ENCODE measurements around the gene ATP5MC3.

ATP5MC3 gene

DNA sequence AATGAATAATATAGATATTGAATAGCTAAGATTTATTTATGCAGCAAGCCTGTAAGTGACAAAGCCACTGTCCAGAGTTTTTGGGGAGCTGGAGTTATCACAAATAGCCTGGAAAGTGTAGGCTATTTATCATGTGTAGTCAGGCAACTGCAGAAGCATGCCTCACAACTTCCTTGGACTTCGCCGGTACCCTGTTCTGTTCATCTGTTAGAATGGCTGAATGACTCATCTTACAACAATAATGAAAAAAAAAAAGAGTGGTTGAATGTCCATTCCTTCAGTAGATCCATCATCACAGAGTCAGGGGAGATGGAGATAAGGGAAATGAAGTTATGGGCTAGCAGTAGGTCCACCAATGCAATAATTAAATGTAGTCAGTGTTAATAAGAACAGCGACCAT lies 24.0 kb upstream of the ATP5MC3 start:
- no CpG with 5 or more reads among the region's 3 CpGs for WGBS, 2 donors (ENCODE audit: extremely low coverage in 2 of 2, insufficient read length in 2 of 2, insufficient replicate concordance in 1 of 2)
- no peak overlapping the region for H3K27ac ChIP-seq (replicated peaks; ENCODE audit: low read length)
- H3K18ac ChIP-seq (ENCODE audit: low read length) = no peak overlapping the region
- no peak overlapping the region for H3K4me3 ChIP-seq (ENCODE audit: low read length in 2 of 2)
- no peak overlapping the region for H4K91ac ChIP-seq (ENCODE audit: low read depth, low read length, poor library complexity)
- no peaks in the 10 kb centered on the region for H3K4me1 ChIP-seq (ENCODE audit: control insufficient read depth in 2 of 2, insufficient read depth in 1 of 2, low read depth in 1 of 2, low read length in 2 of 2)
- no peak overlapping the region for H2BK15ac ChIP-seq (ENCODE audit: low read length)
- H2AK5ac ChIP-seq (ENCODE audit: low read depth, low read length) = no peak overlapping the region
- no peak overlapping the region for H3K9ac ChIP-seq (ENCODE audit: low read depth, low read length, poor library complexity)
- DNase-seq (ENCODE audit: low spot score) = no peak
- H3K27me3 ChIP-seq (ENCODE audit: control insufficient read depth in 3 of 3, insufficient read depth in 3 of 3, low read depth in 1 of 3, low read length in 3 of 3) = peaks cover 0 to 20% (median 0%) of the 10 kb centered on the region in 3 experiments
- H4K8ac ChIP-seq (ENCODE audit: low read depth, low read length) = no peak overlapping the region
- H3K79me1 ChIP-seq (ENCODE audit: low read depth, low read length) = no peaks in the 10 kb centered on the region
- no peak overlapping the region for H2BK12ac ChIP-seq (ENCODE audit: low read length)
- no peak overlapping the region for H2BK5ac ChIP-seq (ENCODE audit: low read length)
- no peak overlapping the region for H2BK120ac ChIP-seq (ENCODE audit: low read depth, low read length)
- H2AFZ ChIP-seq (ENCODE audit: low read length) = no peak overlapping the region
- no peak overlapping the region for H3K4me2 ChIP-seq (ENCODE audit: insufficient read depth, low read length, poor library complexity, severe bottlenecking)
- no peak overlapping the region for H3K4ac ChIP-seq (ENCODE audit: low read length)
- no peaks in the 10 kb centered on the region for H3K9me3 ChIP-seq (replicated peaks in 1 of 2; ENCODE audit: control insufficient read depth in 2 of 2, insufficient read depth in 1 of 2, low read depth in 1 of 2, low read length in 2 of 2)
- H3K23ac ChIP-seq (ENCODE audit: low read depth, low read length, poor library complexity) = no peak overlapping the region
- H3K14ac ChIP-seq (ENCODE audit: low read length) = no peak overlapping the region
- H3K36me3 ChIP-seq (replicated peaks in 1 of 2; ENCODE audit: control insufficient read depth in 2 of 2, insufficient read depth in 2 of 2, low read length in 2 of 2) = no peaks in the 10 kb centered on the region

DNA sequence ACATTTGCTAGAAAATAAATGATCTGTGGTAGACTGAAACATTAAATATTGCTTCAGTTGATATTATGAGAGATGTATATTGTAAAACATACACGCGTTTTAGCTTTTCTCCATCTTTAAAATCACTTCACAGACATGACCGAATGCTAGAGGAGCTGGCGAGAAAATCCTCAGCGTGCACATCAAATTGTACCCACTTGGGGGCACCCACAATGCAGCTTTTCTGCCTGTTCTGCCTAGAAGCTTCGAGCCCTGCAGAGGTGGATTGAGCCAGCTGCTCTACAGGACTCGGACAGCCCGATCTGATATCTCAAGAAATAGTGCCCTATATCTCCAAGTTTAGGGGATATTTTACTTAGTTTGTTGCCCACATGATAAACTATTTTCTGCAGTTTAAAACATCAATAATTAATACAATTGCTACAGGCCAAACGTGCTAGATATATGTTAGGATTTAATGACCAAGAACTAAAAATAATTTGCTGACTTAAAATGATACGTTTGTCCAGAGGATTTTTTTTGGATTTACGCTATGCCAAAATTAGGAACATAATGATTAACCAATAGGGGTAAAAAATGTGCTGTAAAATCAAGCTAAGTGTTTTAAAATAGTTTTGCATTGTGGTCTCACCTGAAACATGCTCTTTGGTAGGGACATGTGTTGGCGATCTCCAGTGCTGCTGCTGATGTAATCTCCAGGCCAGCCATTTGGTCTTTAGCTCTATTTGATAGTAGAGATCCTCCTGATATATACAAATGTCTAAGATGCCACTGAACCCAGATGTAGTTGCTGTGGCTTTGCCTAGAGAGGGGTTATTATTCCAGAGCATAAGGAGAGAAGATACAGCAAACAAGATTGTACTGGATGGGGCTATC lies 22.3 kb upstream of the ATP5MC3 start:
- Histone ChIP-seq H3K18ac (ENCODE audit: low read length) (no peak overlapping the region), H3K4ac (ENCODE audit: low read length) (no peak overlapping the region), H2BK5ac (ENCODE audit: low read length) (no peak overlapping the region), H3K9ac (ENCODE audit: low read depth, low read length, poor library complexity) (no peak overlapping the region), H3K27me3 (ENCODE audit: control insufficient read depth in 3 of 3, insufficient read depth in 3 of 3, low read depth in 1 of 3, low read length in 3 of 3) (peaks cover 0 to 20% (median 0%) of the 10 kb centered on the region in 3 experiments), H3K9me3 (replicated peaks in 1 of 2; ENCODE audit: control insufficient read depth in 2 of 2, insufficient read depth in 1 of 2, low read depth in 1 of 2, low read length in 2 of 2) (no peaks in the 10 kb centered on the region), H2BK12ac (ENCODE audit: low read length) (no peak overlapping the region), H3K79me1 (ENCODE audit: low read depth, low read length) (no peaks in the 10 kb centered on the region), H3K27ac (replicated peaks; ENCODE audit: low read length) (no peak overlapping the region), H3K23ac (ENCODE audit: low read depth, low read length, poor library complexity) (no peak overlapping the region), H4K8ac (ENCODE audit: low read depth, low read length) (no peak overlapping the region), H3K14ac (ENCODE audit: low read length) (no peak overlapping the region), H3K4me2 (ENCODE audit: insufficient read depth, low read length, poor library complexity, severe bottlenecking) (no peak overlapping the region), H3K4me3 (ENCODE audit: low read length in 2 of 2) (no peak overlapping the region), H3K4me1 (ENCODE audit: control insufficient read depth in 2 of 2, insufficient read depth in 1 of 2, low read depth in 1 of 2, low read length in 2 of 2) (no peaks in the 10 kb centered on the region), H2BK120ac (ENCODE audit: low read depth, low read length) (no peak overlapping the region), H4K91ac (ENCODE audit: low read depth, low read length, poor library complexity) (no peak overlapping the region), H2AK5ac (ENCODE audit: low read depth, low read length) (no peak overlapping the region), H2AFZ (ENCODE audit: low read length) (peak overlapping the region; percentile 62), H2BK15ac (ENCODE audit: low read length) (no peak overlapping the region), H3K36me3 (replicated peaks in 1 of 2; ENCODE audit: control insufficient read depth in 2 of 2, insufficient read depth in 2 of 2, low read length in 2 of 2) (no peaks in the 10 kb centered on the region)
- no CpG with 5 or more reads among the region's 12 CpGs for WGBS, 2 donors (ENCODE audit: extremely low coverage in 2 of 2, insufficient read length in 2 of 2, insufficient replicate concordance in 1 of 2)
- DNase-seq (ENCODE audit: low spot score) = peak; percentile 15

DNA sequence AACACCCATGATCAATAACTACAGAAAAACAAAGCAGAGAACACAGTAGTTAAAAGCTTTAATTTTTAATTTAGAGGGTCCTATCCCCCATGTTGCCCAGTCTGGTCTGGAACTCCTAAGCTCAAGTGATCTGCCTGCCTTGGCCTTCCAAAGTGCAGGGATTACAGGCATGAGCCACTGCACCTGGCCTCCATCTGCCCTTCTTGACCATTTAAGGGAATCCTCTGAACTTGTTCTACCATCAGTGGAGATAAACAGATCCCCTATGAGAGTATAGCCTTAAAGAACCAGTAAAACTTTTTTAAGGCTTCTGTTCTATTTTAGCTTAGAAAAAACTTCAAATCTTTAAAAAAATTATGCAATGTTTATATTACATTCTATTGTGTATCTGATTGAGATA lies 13.5 kb upstream of the ATP5MC3 start:
- Histone ChIP-seq H2BK15ac (ENCODE audit: low read length) (no peak overlapping the region), H3K79me1 (ENCODE audit: low read depth, low read length) (no peaks in the 10 kb centered on the region), H3K14ac (ENCODE audit: low read length) (no peak overlapping the region), H3K4me1 (ENCODE audit: control insufficient read depth in 2 of 2, insufficient read depth in 1 of 2, low read depth in 1 of 2, low read length in 2 of 2) (no peaks in the 10 kb centered on the region), H2BK12ac (ENCODE audit: low read length) (no peak overlapping the region), H3K23ac (ENCODE audit: low read depth, low read length, poor library complexity) (no peak overlapping the region), H3K4ac (ENCODE audit: low read length) (no peak overlapping the region), H3K4me2 (ENCODE audit: insufficient read depth, low read length, poor library complexity, severe bottlenecking) (no peak overlapping the region), H3K9me3 (replicated peaks in 1 of 2; ENCODE audit: control insufficient read depth in 2 of 2, insufficient read depth in 1 of 2, low read depth in 1 of 2, low read length in 2 of 2) (no peaks in the 10 kb centered on the region), H3K4me3 (ENCODE audit: low read length in 2 of 2) (no peak overlapping the region), H3K27ac (replicated peaks; ENCODE audit: low read length) (no peak overlapping the region), H3K27me3 (ENCODE audit: control insufficient read depth in 3 of 3, insufficient read depth in 3 of 3, low read depth in 1 of 3, low read length in 3 of 3) (peaks cover 0 to 5% (median 0%) of the 10 kb centered on the region in 3 experiments), H4K91ac (ENCODE audit: low read depth, low read length, poor library complexity) (no peak overlapping the region), H4K8ac (ENCODE audit: low read depth, low read length) (no peak overlapping the region), H2AK5ac (ENCODE audit: low read depth, low read length) (no peak overlapping the region), H2BK120ac (ENCODE audit: low read depth, low read length) (no peak overlapping the region), H2BK5ac (ENCODE audit: low read length) (no peak overlapping the region), H2AFZ (ENCODE audit: low read length) (no peak overlapping the region), H3K36me3 (replicated peaks in 1 of 2; ENCODE audit: control insufficient read depth in 2 of 2, insufficient read depth in 2 of 2, low read length in 2 of 2) (no peaks in the 10 kb centered on the region), H3K18ac (ENCODE audit: low read length) (no peak overlapping the region), H3K9ac (ENCODE audit: low read depth, low read length, poor library complexity) (no peak overlapping the region)
- DNase-seq (ENCODE audit: low spot score) = no peak

DNA sequence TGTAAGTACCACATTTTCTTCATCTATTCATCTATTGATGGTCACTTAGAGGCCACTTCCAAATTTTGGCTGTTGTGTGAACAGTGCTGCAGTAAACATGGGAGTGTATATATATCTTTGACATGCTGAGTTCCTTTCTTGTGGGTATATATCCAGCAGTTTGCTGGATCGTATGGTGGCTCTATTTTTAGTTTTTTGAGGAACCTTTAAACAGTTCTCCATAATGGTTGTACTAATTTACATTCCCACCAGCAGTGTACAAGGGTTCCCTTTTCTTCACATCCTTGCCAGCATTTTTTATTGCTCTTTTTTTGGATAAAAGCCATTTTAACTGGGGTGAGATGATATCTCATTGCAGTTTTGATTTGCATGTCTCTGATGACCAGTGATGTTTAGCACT lies 7.3 kb upstream of the ATP5MC3 start:
- Histone ChIP-seq H3K27ac (replicated peaks; ENCODE audit: low read length) (no peak overlapping the region), H3K9ac (ENCODE audit: low read depth, low read length, poor library complexity) (no peak overlapping the region), H2BK12ac (ENCODE audit: low read length) (no peak overlapping the region), H2BK120ac (ENCODE audit: low read depth, low read length) (no peak overlapping the region), H3K27me3 (ENCODE audit: control insufficient read depth in 3 of 3, insufficient read depth in 3 of 3, low read depth in 1 of 3, low read length in 3 of 3) (peaks cover 0 to 3% (median 0%) of the 10 kb centered on the region in 3 experiments), H4K91ac (ENCODE audit: low read depth, low read length, poor library complexity) (no peak overlapping the region), H3K4ac (ENCODE audit: low read length) (no peak overlapping the region), H3K4me1 (ENCODE audit: control insufficient read depth in 2 of 2, insufficient read depth in 1 of 2, low read depth in 1 of 2, low read length in 2 of 2) (no peaks in the 10 kb centered on the region), H3K36me3 (replicated peaks in 1 of 2; ENCODE audit: control insufficient read depth in 2 of 2, insufficient read depth in 2 of 2, low read length in 2 of 2) (no peaks in the 10 kb centered on the region), H3K4me3 (ENCODE audit: low read length in 2 of 2) (no peak overlapping the region), H2BK5ac (ENCODE audit: low read length) (no peak overlapping the region), H4K8ac (ENCODE audit: low read depth, low read length) (no peak overlapping the region), H3K23ac (ENCODE audit: low read depth, low read length, poor library complexity) (no peak overlapping the region), H3K79me1 (ENCODE audit: low read depth, low read length) (no peaks in the 10 kb centered on the region), H2AFZ (ENCODE audit: low read length) (no peak overlapping the region), H3K9me3 (replicated peaks in 1 of 2; ENCODE audit: control insufficient read depth in 2 of 2, insufficient read depth in 1 of 2, low read depth in 1 of 2, low read length in 2 of 2) (no peaks in the 10 kb centered on the region), H2BK15ac (ENCODE audit: low read length) (no peak overlapping the region), H3K4me2 (ENCODE audit: insufficient read depth, low read length, poor library complexity, severe bottlenecking) (no peak overlapping the region), H3K18ac (ENCODE audit: low read length) (no peak overlapping the region), H2AK5ac (ENCODE audit: low read depth, low read length) (no peak overlapping the region), H3K14ac (ENCODE audit: low read length) (no peak overlapping the region)
- WGBS, 2 donors (ENCODE audit: extremely low coverage in 2 of 2, insufficient read length in 2 of 2, insufficient replicate concordance in 1 of 2) = no CpG with 5 or more reads among the region's 1 CpG
- no peak for DNase-seq (ENCODE audit: low spot score)
